Measurements from ENCODE around the gene FBLN2.
"Not testable (repeated sequence)": the region's sequence is repeated elsewhere in the genome, so short reads cannot be mapped to it uniquely, and the experiment has no call there.

Gene FBLN2

GRCh38 chr3:13550791-13551360 is 2.0 kb downstream of the FBLN2 start:
- DNase-seq: no peak

- DNase-seq: no peak
Observed at GRCh38 chr3:13552857-13553652, 4.1 kb downstream of the FBLN2 start.

GRCh38 chr3:13553686-13554085 is 4.8 kb downstream of the FBLN2 start:
- DNase-seq: no peak

GRCh38 chr3:13555753-13556152 is 6.8 kb downstream of the FBLN2 start:
- DNase-seq: no peak

GRCh38 chr3:13556207-13556606 is 7.3 kb downstream of the FBLN2 start:
- DNase-seq: no peak

GRCh38 chr3:13556917-13557316 is 8.0 kb downstream of the FBLN2 start:
- DNase-seq: no peak

- DNase-seq: no peak
Observed at GRCh38 chr3:13557417-13557816, 8.5 kb downstream of the FBLN2 start.

- DNase-seq: no peak
Observed at GRCh38 chr3:13557926-13558325, 9.0 kb downstream of the FBLN2 start.

- DNase-seq: no peak
Observed at GRCh38 chr3:13558651-13559050, 9.7 kb downstream of the FBLN2 start.

GRCh38 chr3:13559764-13560525 is 11.0 kb downstream of the FBLN2 start:
- DNase-seq: no peak

GRCh38 chr3:13561376-13561775 is 12.5 kb downstream of the FBLN2 start:
- DNase-seq: no peak

GRCh38 chr3:13561967-13562366 is 13.0 kb downstream of the FBLN2 start:
- DNase-seq: no peak

- not testable (repeated sequence) for DNase-seq
Observed at GRCh38 chr3:13562421-13562820, 13.5 kb downstream of the FBLN2 start.

- no peak for DNase-seq
Observed at GRCh38 chr3:13563321-13563720, 14.4 kb downstream of the FBLN2 start.

GRCh38 chr3:13563911-13564310 is 15.0 kb downstream of the FBLN2 start:
- no peak for DNase-seq

GRCh38 chr3:13564751-13565560 is 16.0 kb downstream of the FBLN2 start:
- DNase-seq: no peak

GRCh38 chr3:13565581-13566452 is 16.9 kb downstream of the FBLN2 start:
- DNase-seq: no peak

- DNase-seq: no peak
Observed at GRCh38 chr3:13566453-13566748, 17.5 kb downstream of the FBLN2 start.

GRCh38 chr3:13566769-13567310 is 17.9 kb downstream of the FBLN2 start:
- DNase-seq: no peak

GRCh38 chr3:13567684-13568514 is 19.0 kb downstream of the FBLN2 start:
- no peak for DNase-seq

- DNase-seq: no peak
Observed at GRCh38 chr3:13568515-13569028, 19.6 kb downstream of the FBLN2 start.
